NCI-H510A (cell line): ENCODE results near the gene ITGA7.

Source experiments
- DNase-seq: peaks from one replicate; lab custom pipeline; 2025; lab: John Stamatoyannopoulos, UW

Gene ITGA7

GRCh38 chr12:55641595-55641994 lies 66.1 kb downstream of the ITGA7 start:
- no peak for DNase-seq

- no peak for DNase-seq
These were observed 70.2 kb downstream of the ITGA7 start for GRCh38 chr12:55637467-55637866.

GRCh38 chr12:55636853-55637252 lies 70.9 kb downstream of the ITGA7 start, which contains the start of gene OR10P1:
Gene OR10P1 (plus strand): TSS chr12:55636892. CDS start chr12:55636892, 0 bp downstream.
- no peak for DNase-seq

- no peak for DNase-seq
These were observed 71.5 kb downstream of the ITGA7 start for GRCh38 chr12:55636116-55636655.
